ENCODE results near the gene S1PR5.
A peak's percentile ranks its signal among the peaks of the same experiment; 100 is the strongest.
"Not testable (repeated sequence)": the region's sequence is repeated elsewhere in the genome, so short reads cannot be mapped to it uniquely, and the experiment has no call there.

The S1PR5 gene

DNA sequence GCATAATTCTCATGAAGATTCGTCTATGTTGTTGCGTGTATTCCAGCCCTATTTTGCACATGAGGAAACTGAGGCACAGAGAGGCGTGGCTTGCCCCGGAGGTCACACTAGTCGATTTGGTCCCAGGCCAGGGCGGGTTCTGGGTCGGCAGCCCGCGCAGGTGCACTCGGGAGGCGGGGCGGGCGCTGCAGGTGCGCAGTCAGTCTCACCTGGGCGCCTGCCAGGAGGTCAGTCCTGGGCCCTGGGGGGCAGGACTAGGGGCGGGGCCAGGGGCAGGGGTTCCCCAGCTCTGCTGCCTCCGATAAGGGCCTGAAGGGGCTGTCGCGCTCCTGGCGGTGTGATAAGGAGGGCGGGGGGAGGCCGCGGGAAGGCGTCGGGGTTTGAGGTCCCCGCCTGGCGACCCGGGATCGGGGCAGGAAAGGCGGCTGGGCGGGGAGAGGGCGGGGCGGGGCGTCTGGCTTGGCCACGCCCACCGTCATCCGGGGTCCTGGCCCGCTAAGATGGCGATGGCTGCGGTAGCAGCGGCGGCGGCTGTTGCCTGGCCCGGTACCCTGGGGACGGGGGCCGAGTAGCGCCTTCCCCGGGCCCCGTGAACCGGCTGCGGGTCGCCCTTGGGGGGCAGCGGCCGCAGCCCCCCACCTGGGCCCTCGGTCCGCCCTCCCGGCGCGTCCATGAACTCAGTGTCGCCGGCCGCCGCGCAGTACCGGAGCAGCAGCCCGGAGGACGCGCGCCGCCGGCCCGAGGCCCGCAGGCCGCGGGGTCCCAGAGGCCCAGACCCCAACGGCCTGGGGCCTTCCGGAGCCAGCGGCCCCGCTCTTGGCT is 26.4 kb upstream of the S1PR5 start, which contains the start of gene ATG4D:
Gene ATG4D, plus strand, starts transcription at position 485 of the 822 bp plus-strand sequence. Its CDS starts 187 bp downstream, at position 672.
- Histone ChIP-seq H3K9me3 (no peaks in the 10 kb centered on the region), H3K4me1 (no peaks in the 10 kb centered on the region), H3K4me3 (ENCODE audit: low read depth, low read length) (peak within 1 kb of the TSS; percentile 81), H3K36me3 (peaks cover 14% of the 10 kb centered on the region), H3K27me3 (peaks cover 12% of the 10 kb centered on the region)
- TF ChIP-seq, protein P1, sequence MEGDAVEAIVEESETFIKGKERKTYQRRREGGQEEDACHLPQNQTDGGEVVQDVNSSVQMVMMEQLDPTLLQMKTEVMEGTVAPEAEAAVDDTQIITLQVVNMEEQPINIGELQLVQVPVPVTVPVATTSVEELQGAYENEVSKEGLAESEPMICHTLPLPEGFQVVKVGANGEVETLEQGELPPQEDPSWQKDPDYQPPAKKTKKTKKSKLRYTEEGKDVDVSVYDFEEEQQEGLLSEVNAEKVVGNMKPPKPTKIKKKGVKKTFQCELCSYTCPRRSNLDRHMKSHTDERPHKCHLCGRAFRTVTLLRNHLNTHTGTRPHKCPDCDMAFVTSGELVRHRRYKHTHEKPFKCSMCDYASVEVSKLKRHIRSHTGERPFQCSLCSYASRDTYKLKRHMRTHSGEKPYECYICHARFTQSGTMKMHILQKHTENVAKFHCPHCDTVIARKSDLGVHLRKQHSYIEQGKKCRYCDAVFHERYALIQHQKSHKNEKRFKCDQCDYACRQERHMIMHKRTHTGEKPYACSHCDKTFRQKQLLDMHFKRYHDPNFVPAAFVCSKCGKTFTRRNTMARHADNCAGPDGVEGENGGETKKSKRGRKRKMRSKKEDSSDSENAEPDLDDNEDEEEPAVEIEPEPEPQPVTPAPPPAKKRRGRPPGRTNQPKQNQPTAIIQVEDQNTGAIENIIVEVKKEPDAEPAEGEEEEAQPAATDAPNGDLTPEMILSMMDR (IDR thresholded peaks at IDR 0.05; ENCODE audit: low read depth, low read length): no peak
- peak; percentile 87 for DNase-seq

DNA sequence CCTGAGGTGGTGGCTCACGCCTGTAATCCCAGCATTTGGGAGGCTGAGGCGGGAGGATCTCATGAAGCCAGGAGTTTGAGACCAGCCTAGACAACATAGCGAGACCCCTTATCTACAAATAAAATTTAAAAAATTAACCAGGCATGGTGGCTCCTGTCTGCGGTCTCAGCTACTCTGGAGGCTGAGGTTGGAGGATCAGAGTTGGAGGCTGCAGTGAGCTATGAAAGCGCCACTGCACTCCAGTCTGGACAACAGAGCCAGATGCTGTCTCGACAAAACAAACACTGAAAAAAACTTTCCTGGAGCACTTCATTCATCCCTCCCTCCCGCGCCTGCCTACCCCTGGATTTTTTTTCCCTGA is 25.8 kb upstream of the S1PR5 start:
- peaks cover 9% of the 10 kb centered on the region for H3K36me3 ChIP-seq
- no peaks in the 10 kb centered on the region for H3K9me3 ChIP-seq
- H3K27me3 ChIP-seq: peaks cover 17% of the 10 kb centered on the region
- TF ChIP-seq, protein P1 (IDR thresholded peaks at IDR 0.05; ENCODE audit: low read depth, low read length): no peak
- H3K4me1 ChIP-seq: no peaks in the 10 kb centered on the region
- no peak for DNase-seq
- peak overlapping the region; percentile 81 for H3K4me3 ChIP-seq (ENCODE audit: low read depth, low read length)

DNA sequence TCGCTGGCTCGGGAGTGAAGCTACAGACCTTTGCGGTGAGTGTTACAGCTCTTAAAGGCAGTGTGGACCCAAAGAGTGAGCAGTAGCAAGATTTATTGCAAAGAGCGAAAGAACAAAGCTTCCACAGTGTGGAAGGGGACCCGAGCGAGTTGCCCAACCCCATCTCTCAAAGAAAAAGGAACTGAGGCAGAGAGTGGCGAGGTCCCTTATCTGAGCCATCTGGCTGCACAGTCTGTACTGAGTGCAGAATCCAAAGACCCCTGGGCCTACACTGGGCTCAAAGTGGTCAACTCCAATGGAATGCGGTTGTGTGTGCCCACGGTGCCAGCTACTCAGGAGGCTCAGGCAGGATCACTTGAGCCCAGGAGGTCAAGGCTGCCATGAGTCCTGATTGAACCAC is 21.8 kb upstream of the S1PR5 start:
- not testable (repeated sequence) for H3K9me3 ChIP-seq; H3K4me3 ChIP-seq (ENCODE audit: low read depth, low read length); H3K36me3 ChIP-seq; H3K4me1 ChIP-seq; DNase-seq
- H3K27me3 ChIP-seq: peaks cover 41% of the 10 kb centered on the region

DNA sequence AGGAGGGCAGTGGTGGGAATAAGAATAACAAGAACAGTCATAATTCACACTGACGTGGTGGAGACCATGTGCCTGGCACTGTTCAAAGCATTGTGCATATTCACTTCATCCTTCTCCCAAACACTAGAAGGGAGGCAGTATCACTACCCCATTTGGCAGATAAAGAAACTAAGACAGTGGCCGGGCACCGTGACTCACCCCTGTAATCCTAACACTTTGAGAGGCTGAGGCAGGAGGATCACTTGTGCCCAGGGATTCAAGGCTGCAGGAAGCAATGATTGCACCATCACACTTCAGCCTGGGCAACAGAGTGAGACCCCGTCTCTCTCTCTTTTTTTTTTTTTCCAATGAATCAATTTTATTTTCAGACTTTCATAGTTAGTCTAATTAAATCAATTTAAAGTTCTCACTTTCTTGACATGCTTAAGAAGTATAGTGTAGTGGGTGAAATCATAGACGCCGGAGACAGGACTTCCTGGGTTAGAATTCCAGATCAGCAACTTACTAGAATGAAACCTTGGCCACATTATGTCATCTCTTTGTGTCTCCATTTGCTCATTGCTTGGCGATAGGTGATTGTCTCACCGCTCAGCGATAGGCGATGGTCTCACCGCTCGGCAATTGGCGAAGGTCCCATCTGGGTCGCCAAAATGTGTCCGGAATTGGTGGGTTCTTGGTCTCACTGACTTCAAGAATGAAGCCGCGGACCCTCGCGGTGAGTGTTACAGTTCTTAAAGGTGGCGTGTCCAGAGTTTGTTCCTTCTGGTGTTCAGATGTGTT is 21.1 kb upstream of the S1PR5 start:
- no peak for DNase-seq
- TF ChIP-seq, protein P1 (IDR thresholded peaks at IDR 0.05; ENCODE audit: low read depth, low read length): no peak
- H3K4me3 ChIP-seq (ENCODE audit: low read depth, low read length): no peak overlapping the region
- no peaks in the 10 kb centered on the region for H3K9me3 ChIP-seq
- H3K4me1 ChIP-seq: no peaks in the 10 kb centered on the region
- H3K27me3 ChIP-seq: peaks cover 41% of the 10 kb centered on the region
- no peaks in the 10 kb centered on the region for H3K36me3 ChIP-seq

DNA sequence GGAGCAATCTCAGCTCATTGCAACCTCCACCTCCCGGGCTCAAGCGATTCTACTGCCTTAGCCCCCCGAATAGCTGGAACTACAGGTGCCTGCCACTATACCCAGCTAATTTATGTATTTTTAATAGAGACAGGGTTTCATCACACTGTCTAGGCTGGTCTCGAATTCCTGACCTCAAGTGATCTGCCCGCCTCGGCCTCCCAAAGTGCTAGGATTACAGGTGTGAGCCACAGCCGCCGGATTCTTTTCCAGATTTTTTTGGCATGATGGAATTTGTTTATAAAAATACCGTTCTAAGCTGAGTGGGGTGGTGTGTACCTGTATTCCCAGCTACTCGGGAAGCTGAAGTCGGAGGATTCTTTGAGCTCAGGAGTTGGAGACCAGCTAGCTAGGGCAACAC is 20.4 kb upstream of the S1PR5 start:
- DNase-seq: no peak
- Histone ChIP-seq H3K27me3 (peaks cover 41% of the 10 kb centered on the region), H3K9me3 (no peaks in the 10 kb centered on the region), H3K4me3 (ENCODE audit: low read depth, low read length) (no peak overlapping the region), H3K36me3 (no peaks in the 10 kb centered on the region), H3K4me1 (no peaks in the 10 kb centered on the region)
- TF ChIP-seq, protein P1 (IDR thresholded peaks at IDR 0.05; ENCODE audit: low read depth, low read length): no peak

DNA sequence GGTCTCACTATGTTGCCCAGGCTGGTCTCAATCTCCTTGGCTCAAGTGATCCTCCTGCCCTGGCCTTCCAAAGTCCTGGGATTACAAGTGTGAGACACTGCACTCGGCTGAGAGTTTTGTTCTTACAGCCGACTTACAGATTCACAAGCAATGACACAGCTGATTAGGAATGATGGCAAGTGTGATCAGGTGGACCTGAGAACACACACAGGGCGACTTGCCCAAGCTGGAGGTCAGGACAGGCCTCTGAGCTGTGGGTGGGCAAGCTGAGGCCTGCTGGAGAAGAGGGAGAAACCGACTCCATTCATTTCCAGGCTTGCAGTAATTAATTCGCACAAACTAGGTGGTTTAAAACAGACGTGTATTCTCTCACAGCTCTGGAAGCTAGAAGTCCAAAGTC is 18.4 kb upstream of the S1PR5 start:
- Histone ChIP-seq H3K4me1 (no peaks in the 10 kb centered on the region), H3K4me3 (ENCODE audit: low read depth, low read length) (no peak overlapping the region), H3K9me3 (no peaks in the 10 kb centered on the region), H3K27me3 (peaks cover 41% of the 10 kb centered on the region), H3K36me3 (no peaks in the 10 kb centered on the region)
- DNase-seq: no peak
- TF ChIP-seq, protein P1 (IDR thresholded peaks at IDR 0.05; ENCODE audit: low read depth, low read length): no peak

All from BE2C (cell line).